Thyroid gland (tissue), 4 donors: ENCODE measurements around the gene TOM1L2.

Experiments
- POLR2A ChIP-seq, 2 donors: fragments of 450-650 bp; IDR thresholded peaks; one replicate each; pipeline ENCODE4 v1.6.1; 2017; ENCODE audit warnings: antibody characterized with exemption in 2 of 2, mild to moderate bottlenecking in 2 of 2, moderate library complexity in 1 of 2
- TF ChIP-seq, protein P1 (sequence below), 6 experiments: fragments of 200-600 bp in 3 of 6; fragments of 450-650 bp in 3 of 6; sonication (generic) in 3 of 6; IDR thresholded peaks; one replicate each; pipeline ENCODE4 v1.5.1; 2016 to 2019; ENCODE audit warnings: antibody characterized with exemption in 6 of 6, mild to moderate bottlenecking in 2 of 6, inconsistent platforms in 1 of 6, moderate library complexity in 1 of 6

DNA sequence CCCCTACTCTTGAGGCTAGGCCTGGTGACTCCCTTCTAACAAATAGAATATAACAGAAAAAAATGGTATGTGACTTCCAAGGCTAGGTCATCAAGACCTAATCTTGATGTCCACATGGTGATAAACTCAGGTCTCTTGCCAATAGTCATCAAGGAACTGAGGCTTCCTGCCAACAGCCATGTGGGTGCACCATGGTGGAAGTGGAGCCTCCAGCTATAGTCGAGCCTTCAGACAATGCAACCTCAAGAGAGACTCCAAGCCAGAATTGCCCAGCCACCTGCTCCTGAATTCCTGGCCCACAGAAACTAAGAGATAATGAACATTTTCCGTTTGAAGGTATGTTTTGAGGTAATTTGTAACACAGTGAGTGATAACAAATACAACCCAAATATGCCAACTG, 79.5 kb downstream of the TOM1L2 start:
- TF ChIP-seq, protein P1, sequence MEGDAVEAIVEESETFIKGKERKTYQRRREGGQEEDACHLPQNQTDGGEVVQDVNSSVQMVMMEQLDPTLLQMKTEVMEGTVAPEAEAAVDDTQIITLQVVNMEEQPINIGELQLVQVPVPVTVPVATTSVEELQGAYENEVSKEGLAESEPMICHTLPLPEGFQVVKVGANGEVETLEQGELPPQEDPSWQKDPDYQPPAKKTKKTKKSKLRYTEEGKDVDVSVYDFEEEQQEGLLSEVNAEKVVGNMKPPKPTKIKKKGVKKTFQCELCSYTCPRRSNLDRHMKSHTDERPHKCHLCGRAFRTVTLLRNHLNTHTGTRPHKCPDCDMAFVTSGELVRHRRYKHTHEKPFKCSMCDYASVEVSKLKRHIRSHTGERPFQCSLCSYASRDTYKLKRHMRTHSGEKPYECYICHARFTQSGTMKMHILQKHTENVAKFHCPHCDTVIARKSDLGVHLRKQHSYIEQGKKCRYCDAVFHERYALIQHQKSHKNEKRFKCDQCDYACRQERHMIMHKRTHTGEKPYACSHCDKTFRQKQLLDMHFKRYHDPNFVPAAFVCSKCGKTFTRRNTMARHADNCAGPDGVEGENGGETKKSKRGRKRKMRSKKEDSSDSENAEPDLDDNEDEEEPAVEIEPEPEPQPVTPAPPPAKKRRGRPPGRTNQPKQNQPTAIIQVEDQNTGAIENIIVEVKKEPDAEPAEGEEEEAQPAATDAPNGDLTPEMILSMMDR (IDR thresholded peaks at IDR 0.05), result no peak
- no peak for TF ChIP-seq POLR2A (IDR thresholded peaks at IDR 0.05)
